Measurements from ENCODE around the gene SMOC2.

Gene SMOC2

DNA sequence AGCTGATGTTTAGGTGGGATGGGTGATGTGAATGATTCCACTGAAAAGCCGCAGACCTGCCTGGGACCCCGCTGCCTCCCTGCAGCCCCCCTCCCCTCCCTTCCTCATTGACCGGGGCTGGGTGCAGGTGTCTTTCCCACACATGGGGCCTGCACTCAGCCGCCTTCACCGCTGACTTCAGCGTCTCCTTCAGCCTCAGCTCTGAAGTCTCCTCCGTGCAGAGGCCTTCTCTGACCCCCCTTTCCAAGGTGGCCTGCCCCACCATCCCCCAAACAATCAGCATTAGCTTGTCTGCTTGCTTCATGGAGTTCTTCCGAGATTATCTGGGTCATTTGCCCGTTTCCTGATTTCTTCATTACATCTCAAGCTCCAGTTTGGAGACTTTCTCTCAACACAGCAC, 140.7 kb downstream of the SMOC2 start:
- DNase-seq, result no peak

DNA sequence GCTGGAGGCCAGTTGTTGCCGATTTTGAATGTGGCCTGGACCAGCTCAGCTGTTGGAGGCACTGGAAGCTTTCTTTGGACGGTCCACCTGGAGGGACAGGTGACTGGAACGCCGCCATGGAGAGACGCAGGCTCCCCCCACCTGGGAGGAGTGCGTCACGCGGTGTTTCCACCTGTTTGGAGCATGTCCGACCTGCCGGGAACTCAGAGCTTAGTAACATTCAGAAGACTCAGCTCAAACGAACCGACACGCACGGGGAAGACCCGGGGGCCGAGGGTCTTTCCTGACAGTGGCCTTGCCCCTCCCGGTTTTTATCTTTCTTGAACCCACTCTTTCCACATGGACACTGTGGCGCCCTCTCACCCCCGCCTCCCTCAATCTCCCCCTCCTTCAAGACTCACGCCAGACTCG, 141.6 kb downstream of the SMOC2 start:
- no peak for DNase-seq

DNA sequence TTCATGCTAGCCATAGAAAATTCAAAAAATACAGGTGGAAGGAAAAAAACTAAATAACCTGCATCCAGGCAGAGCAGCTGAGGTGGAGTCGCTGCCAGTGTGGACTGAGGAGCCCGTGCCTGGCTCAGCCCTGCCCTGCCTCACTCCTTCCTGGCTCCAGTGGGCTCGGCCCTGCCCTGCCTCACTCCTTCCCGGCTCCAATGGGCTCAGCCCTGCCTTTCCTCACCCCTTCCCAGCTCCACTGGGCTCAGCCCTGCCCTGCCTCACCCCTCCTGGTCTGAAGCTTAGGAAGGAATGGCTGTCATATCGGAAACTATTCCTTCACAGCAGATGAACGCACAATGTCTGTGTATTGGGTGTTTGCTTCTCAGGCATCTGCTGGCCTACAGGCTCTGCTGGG, 142.1 kb downstream of the SMOC2 start:
- DNase-seq, result no peak

DNA sequence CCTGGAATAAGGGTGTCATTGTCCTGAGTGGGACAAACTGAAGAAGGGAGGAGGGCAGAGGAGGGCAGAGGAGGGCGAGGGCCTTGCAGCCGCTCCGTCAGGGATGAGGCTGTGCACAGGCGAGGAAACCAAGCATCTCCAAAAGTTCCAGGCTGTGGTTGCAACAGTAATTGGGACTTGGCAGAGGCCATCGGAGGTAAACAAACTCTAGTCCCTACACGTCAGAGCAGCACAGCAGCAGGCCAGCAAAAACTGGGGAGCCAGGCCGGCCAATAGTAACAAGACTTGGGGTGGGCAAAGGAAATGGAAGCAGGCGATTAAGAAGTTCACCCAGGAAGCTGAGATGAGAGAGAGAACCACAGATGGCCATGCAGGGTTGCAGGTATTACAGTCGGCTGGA, 142.8 kb downstream of the SMOC2 start:
- DNase-seq, result no peak

DNA sequence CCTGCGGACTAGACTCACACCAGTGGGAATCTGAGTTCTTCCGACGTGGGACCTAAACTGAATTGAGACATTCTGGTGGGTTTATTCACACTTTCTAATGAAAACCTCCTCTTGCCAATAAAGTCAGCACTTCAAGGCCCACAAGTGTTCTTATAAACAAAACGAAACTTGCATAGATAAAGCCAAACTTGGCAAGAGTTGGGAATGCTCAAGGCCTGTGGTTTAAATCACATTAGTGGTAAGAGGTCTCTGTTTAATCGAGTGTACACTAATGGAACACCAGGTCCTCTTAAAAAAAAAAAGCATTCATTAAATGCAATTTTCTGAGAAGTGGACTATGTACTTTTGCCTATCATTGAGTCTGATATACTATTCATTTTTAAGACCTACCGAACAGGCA, 143.3 kb downstream of the SMOC2 start:
- no peak for DNase-seq

DNA sequence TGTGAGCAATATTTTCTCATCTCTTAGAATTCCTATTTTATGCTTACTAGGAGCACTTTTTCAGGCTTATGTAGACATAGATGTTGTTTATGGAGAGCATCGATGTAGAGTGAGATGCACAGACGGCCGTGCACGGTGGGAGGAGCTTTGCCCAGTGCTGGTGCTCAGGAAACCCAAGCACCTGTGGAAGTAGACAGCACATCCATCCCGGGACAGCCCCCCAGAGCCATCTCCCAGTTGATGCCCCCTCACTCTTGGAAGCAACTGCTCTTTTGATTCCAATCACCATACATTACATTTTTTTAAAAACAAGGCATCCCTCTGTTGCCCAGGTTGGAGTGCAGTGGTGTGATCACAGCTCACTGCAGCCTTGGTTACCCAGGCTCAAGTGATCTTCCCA, 143.7 kb downstream of the SMOC2 start:
- no peak for DNase-seq

DNA sequence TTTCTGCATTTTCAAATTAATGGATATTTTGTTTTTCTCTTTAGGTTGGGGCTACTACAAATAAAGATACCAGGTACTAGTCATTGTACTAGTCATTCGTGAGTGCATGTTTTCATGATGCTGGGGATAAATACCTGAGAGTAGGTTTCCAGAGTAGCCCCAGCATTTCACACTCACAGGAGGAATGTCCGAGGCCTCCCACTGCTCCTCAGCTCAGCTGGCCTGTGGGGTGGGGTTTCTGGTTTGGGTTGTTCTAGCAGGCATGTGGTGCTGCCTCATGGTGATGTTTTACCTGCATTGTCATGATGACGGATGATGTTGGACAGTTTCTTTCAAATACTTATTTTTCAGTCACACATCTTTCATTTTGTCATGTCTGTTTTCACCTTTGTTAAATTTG, 144.5 kb downstream of the SMOC2 start:
- no peak for DNase-seq

DNA sequence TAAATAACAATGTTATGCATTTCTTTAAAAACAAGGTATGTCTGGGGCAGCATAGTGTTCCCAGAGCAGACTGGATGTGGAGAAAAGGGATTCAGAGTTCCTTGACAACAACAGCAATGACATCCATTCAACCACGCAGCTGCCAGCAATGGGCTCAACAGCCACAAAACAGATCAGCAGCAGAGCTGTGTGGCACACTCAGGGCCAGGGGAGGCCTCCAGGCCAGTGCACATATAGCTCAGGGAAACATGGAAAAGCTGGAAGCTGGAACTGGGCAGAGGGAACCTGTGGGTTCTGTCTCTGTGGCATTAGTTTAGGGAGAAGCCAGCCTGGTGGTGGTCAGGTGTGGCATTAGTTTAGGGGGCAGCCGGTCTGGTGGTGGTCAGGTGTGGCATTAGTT, 148.3 kb downstream of the SMOC2 start:
- DNase-seq, result no peak

DNA sequence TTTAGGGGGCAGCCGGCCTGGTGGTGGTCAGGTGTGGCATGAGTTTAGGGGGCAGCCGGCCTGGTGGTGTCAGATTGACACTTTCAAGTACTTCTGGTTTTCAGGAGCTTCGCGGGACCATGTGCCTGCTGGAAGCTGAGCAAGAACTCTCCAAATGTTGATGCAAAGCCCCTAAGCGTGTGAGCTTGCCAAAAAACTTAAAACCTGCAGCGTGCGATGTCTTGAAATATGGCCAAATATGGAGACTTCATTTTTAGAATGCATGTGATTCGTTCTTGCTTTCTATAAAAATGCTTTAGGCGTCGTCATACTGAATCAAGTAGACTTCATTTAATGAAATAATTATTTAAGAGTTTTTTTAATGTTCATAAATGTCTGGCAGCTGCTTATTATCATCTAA, 149.4 kb downstream of the SMOC2 start:
- no peak for DNase-seq

DNA sequence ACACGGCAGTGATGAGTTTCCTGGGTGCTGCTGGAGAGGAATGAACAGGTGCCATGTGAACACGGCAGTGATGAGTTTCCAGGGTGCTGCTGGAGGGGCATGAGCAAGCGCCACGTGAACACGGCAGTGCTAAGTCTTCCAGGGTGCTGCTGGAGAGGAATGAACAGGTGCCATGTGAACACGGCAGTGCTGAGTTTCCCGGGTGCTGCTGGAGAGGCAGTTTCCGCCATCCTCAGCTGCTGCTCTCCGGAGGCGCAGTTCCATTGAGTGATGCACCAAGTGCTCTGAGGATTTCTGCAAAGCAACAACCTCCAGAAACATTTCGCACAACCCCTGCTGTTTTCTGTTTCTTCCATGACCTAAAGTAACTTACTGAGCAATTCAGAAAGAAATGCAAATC, 155.4 kb downstream of the SMOC2 start:
- no peak for DNase-seq

DNA sequence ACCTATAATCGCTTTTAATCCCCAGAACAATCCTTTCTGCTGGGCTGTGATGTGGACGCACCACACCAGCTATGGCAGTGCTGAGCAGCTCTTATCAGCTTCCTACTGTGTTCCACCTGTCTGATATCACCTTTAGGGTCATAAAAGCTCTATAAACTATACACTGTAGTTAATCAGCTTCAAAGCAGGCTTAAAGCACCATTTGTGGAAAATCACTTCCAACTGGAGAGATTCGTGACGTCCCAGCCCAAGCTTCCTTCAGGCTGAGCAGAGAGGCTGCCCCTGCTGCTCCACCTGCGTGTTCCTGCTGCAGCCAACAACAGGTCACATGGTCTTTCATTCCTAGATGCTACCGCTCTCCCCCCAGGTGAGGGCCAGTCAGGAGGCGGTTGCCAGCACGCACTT, 156.5 kb downstream of the SMOC2 start:
- DNase-seq, result peak; percentile 77

DNA sequence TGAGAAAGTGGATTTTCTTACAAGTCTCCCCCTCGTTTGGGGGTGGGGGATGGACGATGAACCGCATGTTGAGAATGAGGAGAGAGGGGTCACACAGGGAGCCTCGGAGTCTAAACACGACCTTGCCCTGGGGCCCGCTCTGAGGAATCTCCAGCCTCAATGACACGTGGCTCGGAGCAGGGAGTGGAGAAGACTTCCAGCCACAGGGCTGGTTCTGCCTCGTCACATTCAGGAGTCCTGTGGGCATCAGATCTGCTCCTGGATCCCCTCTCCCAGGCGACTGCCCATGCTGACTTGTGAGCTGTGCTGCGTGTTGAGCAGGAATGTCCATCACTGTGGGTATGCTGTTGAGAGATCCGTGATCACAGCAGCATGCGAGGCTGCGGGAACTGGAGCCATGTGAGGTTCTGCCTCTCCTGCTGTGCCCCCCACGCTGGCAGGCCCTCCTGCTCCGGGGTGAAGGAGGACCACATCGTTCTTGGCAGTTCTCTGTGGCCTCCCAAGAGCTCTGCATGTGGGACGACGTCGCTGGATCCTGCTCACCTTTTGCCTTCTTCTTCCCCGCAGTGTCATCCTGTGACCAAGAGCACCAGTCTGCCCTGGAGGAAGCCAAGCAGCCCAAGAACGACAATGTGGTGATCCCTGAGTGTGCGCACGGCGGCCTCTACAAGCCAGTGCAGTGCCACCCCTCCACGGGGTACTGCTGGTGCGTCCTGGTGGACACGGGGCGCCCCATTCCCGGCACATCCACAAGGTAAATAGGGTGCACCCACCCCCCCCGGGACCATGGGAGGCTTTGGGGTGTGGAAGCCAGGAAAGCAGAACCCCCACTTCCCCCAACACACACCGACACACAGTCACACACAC, 157.5 kb downstream of the SMOC2 start:
- no peak for DNase-seq

DNA sequence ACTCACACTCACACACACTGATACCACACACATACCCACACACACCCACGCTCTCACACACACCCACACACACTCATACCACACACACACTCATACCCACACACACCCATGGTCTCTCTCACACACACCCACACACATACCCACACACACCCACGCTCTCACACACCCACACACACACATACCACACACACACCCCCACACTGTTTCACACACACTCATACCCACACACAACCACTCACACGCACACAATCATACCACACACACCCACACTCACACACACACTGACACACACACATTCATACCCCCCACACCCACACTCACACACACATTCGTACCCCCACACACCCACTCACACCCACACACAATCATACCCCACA, 158.1 kb downstream of the SMOC2 start:
- no peak for DNase-seq

DNA sequence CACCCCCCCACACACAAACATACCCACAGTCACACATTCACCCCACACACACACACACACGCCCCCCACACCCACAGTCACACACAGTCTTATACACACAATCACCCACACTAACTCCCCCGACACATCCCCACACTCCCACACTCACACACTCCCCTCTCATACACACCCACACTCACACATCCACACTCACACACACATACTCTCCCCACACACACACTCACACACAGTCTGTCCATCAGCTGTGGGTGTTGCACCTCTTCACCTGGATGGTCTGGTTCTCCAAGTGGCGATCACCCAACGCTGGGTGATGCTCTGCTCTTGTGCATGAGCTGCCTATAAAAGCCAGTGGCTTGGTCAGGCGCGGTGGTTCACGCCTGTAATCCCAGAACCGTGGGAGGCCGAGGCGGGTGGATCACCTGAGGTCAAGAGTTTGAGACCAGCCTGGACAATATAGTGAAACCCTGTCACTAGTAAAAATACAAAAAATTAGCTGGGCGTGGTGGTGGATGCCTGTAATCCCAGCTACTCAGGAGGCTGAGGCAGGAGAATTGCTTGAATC, 158.9 kb downstream of the SMOC2 start:
- no peak for DNase-seq

DNA sequence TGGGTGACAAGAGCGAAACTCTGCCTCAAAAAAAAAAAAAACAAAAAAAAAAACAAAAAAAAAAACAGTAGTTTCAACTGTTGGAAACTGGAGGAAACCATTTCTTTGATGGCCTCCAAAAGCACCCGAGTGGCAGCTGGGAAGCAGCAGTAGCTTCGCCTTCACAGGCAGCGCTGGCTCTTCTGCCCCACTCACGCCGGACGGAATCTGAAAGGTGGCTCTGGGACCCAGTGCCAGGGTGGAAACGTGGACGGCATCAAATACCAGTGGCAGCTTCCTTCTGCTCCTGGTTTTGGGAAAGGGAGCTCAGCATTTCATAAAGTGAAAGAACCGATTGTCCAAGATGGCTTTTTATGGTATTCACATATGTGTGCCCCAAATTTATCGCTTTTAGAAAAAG, 159.4 kb downstream of the SMOC2 start:
- no peak for DNase-seq

DNA sequence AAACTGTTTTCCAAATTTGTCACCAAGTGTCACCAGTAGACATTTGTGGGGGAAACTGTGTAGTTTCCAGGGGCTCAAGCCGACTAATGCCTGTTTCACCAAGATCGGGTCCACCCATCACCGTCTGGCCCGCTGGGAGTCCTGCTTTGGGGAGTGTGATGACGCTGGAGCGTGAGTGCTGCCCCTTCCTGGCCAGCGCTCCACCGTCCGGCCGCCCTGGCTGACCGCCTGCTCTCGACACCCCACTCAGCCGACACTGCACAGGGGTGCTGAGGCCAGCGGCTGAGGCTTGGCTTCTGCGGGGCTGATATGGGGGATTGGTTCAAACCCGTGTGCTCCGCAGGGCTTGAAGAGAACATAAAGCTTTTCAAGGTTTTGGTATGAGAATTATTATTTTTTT, 160.1 kb downstream of the SMOC2 start:
- no peak for DNase-seq

DNA sequence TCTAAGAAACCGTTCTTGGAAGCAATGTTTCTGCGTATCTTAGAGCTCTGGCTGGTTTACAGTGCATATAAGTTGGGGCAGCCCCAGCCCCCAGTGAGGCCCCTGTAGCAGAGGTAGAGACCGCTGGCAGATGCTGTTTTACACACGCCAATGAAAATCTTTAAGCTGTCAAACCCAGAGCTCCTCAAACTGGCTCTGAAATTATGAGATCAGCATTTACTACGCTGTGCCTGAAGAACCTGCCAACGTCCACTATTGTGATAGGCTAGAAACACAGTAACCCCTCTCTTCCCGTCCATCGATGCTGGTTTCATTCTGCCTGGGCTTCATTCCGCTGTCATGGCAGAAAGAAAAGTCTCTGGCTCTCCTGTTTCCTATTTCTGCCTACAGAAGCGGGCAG, 160.6 kb downstream of the SMOC2 start:
- DNase-seq, result no peak

DNA sequence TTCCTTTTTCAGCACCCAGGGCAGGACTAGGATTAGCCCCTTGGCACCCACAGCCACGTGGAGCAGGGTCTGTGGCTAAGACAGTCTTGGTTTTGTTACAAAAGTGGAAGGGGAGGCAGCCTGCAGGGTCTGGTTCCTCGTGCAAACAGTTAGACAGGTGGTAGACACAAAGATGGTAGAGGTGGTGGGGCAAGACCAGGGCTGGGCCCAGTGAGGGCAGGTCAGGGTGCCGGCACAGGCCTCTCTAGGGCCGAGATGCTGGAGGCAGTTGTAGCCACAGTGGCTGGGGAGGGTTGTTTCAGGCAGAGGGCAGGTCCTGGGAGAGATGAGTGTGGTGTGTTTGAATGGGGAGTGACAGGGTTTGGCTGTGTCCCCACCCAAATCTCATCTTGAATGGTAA, 161.6 kb downstream of the SMOC2 start:
- no peak for DNase-seq

DNA sequence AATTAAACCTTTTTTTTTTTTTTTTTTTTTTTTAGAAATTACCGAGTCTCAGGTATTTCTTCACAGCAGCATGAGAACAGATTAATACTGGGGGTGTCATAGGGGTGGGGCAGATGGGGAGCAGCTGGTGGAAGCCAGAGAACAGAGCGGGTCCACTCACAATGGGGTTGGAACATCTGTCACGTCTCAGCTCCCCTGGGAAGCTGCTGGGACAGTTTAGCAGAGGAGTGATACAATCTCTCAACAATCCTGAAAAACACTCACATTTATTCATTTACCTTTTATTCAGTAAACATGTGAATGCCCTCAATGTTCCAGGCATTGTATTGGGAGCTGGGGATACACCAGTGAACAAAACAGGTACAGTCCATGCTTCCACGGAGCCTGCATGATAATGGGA, 162.2 kb downstream of the SMOC2 start:
- no peak for DNase-seq

DNA sequence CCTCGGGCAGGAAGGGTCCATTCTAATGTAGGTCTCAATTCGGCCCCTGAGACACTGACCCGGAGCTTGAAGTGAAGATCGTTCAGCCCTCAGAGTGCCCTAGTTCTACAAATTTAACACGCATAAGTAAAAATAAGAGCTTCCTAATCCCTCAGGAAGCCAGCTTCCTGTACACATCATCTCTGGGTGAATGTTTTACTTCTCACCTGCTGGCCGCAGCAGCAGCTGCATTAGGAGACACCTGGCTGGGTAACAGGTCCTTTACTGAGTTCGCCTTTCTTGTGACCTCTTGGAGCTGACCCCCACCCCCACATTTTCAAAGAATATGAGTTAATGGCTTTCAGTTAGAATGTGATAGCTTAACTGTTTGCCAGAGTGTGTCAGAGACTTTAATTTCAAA, 165.0 kb downstream of the SMOC2 start:
- DNase-seq, result no peak

DNA sequence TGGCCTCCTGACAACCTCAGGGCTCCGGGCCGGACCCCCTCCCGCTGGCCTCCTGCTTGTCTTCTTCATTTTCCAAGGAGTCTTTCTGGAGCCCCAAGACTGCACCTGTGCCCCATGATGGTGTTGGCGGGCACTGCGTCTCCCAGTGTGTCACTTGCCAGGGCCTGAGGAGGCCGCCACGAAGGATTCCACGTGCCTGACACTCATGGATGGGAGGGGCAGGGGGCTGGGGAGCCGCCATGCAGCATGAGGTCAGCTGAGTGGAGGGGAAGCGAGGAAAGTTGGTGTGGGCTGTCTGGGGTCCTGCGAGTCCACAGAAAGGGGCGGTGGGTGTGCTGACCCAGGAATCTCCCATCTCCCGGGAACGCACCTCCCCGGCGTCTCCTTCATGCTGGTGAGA, 165.7 kb downstream of the SMOC2 start:
- no peak for DNase-seq

DNA sequence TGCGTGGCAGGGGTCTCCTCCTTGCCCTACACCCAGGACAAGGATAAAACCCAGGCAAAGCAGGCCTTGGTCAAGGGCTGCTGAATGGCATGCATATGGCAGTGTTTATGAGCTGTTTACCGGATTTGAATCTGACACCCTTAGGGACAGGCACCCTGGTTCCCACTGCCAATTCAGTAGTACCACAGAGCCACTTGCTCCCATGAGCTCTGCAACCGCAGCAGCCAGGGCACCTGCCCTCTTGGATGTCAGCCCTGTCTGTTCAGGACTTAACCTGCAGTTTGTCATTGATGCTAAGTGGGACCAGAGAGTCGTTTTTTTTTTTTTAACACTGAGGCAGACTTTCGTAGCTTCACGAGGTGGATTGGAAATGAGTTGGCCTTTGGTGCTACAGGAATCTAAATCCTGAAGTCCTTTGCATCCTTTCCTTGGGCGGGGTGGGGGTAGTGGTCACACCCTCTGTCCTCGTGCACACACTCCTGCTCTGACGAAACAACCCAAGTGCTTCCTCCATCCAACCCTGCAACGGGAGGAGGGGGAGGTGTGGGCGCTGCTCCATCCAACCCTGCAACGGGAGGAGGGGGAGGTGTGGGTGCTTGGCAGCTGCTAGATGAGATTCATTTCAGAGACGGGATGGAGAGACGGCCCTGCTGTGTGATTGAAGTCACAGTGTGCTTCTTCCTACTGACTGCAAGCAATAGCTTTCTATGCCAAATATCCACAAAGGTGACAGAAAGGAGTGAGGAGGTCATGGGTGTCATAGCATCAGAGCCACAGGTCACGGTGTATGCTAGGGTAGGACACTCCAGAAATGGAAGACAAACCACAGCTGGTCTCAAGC, 166.5 kb downstream of the SMOC2 start:
- DNase-seq, result no peak

DNA sequence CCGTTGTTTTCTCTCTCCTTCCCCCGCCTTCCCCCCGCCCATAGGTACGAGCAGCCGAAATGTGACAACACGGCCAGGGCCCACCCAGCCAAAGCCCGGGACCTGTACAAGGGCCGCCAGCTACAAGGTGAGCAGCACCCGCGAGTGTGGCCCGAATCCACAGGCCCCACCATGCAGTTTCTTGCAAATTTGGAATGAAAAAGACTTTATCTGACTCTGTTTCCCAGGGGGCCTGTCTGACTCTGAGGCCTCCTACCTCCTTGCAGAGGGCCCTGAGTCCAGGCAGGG, 167.1 kb downstream of the SMOC2 start:
- DNase-seq, result no peak

DNA sequence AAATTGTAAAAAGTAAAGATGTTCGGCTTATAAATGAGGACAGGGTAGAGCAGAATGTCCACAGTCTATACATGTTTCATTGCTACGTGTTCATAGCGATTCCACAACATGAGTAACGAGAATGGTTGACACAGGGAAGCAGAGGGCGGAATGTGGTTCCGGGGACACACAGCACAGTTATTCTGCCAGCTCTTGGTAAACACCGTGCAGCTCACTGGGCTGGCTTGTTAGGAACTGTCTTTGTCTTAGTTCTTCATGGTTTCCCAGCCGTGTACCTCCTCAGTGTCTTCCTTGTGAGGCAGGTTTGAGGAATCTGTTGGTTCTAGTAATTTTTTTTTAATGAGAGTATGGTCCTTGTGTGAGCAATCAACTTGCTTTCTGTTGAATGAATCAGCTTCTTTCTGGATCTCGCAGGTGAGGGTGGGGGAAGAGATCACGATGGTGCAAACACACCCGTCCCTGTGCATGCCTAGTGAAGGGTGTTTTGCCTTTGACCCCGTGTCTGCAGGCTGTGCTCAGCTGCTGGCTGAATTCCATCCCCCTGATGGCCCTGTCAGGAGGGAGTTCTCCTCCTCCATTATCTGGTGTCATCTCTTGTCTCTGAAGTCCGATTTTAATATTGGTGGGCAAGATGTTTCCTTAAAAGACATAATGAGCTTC, 168.2 kb downstream of the SMOC2 start:
- no peak for DNase-seq

Data from NCI-H748 treated with DMSO at 0.1 percent for 48 hours (cell line).